ENCODE data around the gene PPP1R8.
A peak's percentile ranks its signal among the peaks of the same experiment; 100 is the strongest.
"Not testable (repeated sequence)": the region's sequence is repeated elsewhere in the genome, so short reads cannot be mapped to it uniquely, and the experiment has no call there.

PPP1R8 gene

GRCh38 chr1:27789540-27790041 is 41.0 kb upstream of the PPP1R8 start:
- Histone ChIP-seq H3K27me3 (replicated peaks) (no peaks in the 10 kb centered on the region), H3K4me3 (ENCODE audit: low read depth, low read length) (no peak overlapping the region), H3K27ac (no peak overlapping the region), H3K36me3 (replicated peaks) (peaks cover 29% of the 10 kb centered on the region)
- TF ChIP-seq CTCF (IDR thresholded peaks at IDR 0.05; ENCODE audit: low read depth, low read length, missing control alignments), result no peak
- peak; percentile 52 for DNase-seq
- in situ Hi-C loops (cut with HindIII; ENCODE audit: low pct_ligation_motif_present, low sequenced_read_pairs), result no loop called here

GRCh38 chr1:27790270-27790669 is 40.3 kb upstream of the PPP1R8 start:
- H3K4me3 ChIP-seq (ENCODE audit: low read depth, low read length); in situ Hi-C loops (cut with HindIII; ENCODE audit: low pct_ligation_motif_present, low sequenced_read_pairs); DNase-seq; H3K27ac ChIP-seq; H3K27me3 ChIP-seq (replicated peaks): not testable (repeated sequence)
- H3K36me3 ChIP-seq (replicated peaks), result peaks cover 32% of the 10 kb centered on the region

- Histone ChIP-seq H3K27ac (no peak overlapping the region), H3K36me3 (replicated peaks) (peaks cover 58% of the 10 kb centered on the region), H3K27me3 (replicated peaks) (no peaks in the 10 kb centered on the region), H3K4me3 (ENCODE audit: low read depth, low read length) (no peak overlapping the region)
- in situ Hi-C loops (cut with HindIII; ENCODE audit: low pct_ligation_motif_present, low sequenced_read_pairs), result no loop called here
- no peak for TF ChIP-seq CTCF (IDR thresholded peaks at IDR 0.05; ENCODE audit: low read depth, low read length, missing control alignments)
- no peak for DNase-seq
These were observed 35.0 kb upstream of the PPP1R8 start for GRCh38 chr1:27795601-27796000.

- no peak overlapping the region for H3K27ac ChIP-seq
- no peak for DNase-seq
These were observed 25.8 kb upstream of the PPP1R8 start for GRCh38 chr1:27804791-27805190.

GRCh38 chr1:27806758-27807157 is 23.8 kb upstream of the PPP1R8 start:
- no peaks in the 10 kb centered on the region for H3K27me3 ChIP-seq (replicated peaks)
- H3K36me3 ChIP-seq (replicated peaks), result peaks cover 16% of the 10 kb centered on the region
- H3K27ac ChIP-seq, result no peak overlapping the region
- no peak for DNase-seq
- no peak for TF ChIP-seq CTCF (IDR thresholded peaks at IDR 0.05; ENCODE audit: low read depth, low read length, missing control alignments)
- in situ Hi-C loops (cut with HindIII; ENCODE audit: low pct_ligation_motif_present, low sequenced_read_pairs), result no loop called here
- H3K4me3 ChIP-seq (ENCODE audit: low read depth, low read length), result no peak overlapping the region

More at GRCh38 chr1:27804791-27805190, 25.8 kb upstream of the PPP1R8 start:
- TF ChIP-seq CTCF (IDR thresholded peaks at IDR 0.05; ENCODE audit: low read depth, low read length, missing control alignments), result no peak
- Histone ChIP-seq H3K27me3 (replicated peaks) (no peaks in the 10 kb centered on the region), H3K4me3 (ENCODE audit: low read depth, low read length) (no peak overlapping the region), H3K36me3 (replicated peaks) (peaks cover 33% of the 10 kb centered on the region)
- in situ Hi-C loops (cut with HindIII; ENCODE audit: low pct_ligation_motif_present, low sequenced_read_pairs), result no loop called here

GRCh38 chr1:27807385-27807784 is 23.2 kb upstream of the PPP1R8 start:
- H3K27me3 ChIP-seq (replicated peaks), result no peaks in the 10 kb centered on the region
- in situ Hi-C loops (cut with HindIII; ENCODE audit: low pct_ligation_motif_present, low sequenced_read_pairs), result no loop called here
- peaks cover 15% of the 10 kb centered on the region for H3K36me3 ChIP-seq (replicated peaks)
- no peak overlapping the region for H3K4me3 ChIP-seq (ENCODE audit: low read depth, low read length)
- TF ChIP-seq CTCF (IDR thresholded peaks at IDR 0.05; ENCODE audit: low read depth, low read length, missing control alignments), result no peak
- no peak overlapping the region for H3K27ac ChIP-seq
- no peak for DNase-seq

- in situ Hi-C loops (cut with HindIII; ENCODE audit: low pct_ligation_motif_present, low sequenced_read_pairs); DNase-seq; H3K27me3 ChIP-seq (replicated peaks); H3K4me3 ChIP-seq (ENCODE audit: low read depth, low read length); H3K27ac ChIP-seq: not testable (repeated sequence)
- peaks cover 13% of the 10 kb centered on the region for H3K36me3 ChIP-seq (replicated peaks)
These were observed 22.5 kb upstream of the PPP1R8 start for GRCh38 chr1:27808131-27808530.

All from brain microvascular endothelial cell (primary cell).